Progenitor cell of endocrine pancreas (in vitro differentiated cells): Measurements from ENCODE around the gene SVOPL. TPM values are rescaled to one million over a fixed set of nuclear protein-coding genes. Genes with fewer than 3 reads are reported as not detected.

Source experiments
- DNase-seq: peaks from one replicate; pipeline ENCODE4 v3.0.0; 2021; ENCODE audit warnings: low spot score; ENCODE audit not compliant: unreplicated experiment
- H3K27ac Mint-ChIP-seq: 2 replicates; pipeline ENCODE4 v1.8.0; 2021; ENCODE audit warnings: mild to moderate bottlenecking, moderate library complexity, mixed read lengths
- H3K27me3 Mint-ChIP-seq: 2 replicates; pipeline ENCODE4 v1.8.0; 2021; ENCODE audit warnings: mixed read lengths
- H3K36me3 Mint-ChIP-seq: 2 replicates; pipeline ENCODE4 v1.8.0; 2022; ENCODE audit warnings: mixed read lengths; ENCODE audit not compliant: insufficient read depth
- H3K4me1 Mint-ChIP-seq: 2 replicates; pipeline ENCODE4 v1.8.0; 2021; ENCODE audit warnings: low read depth, mixed read lengths
- H3K4me3 Mint-ChIP-seq: 2 replicates; pipeline ENCODE4 v1.8.0; 2021; ENCODE audit warnings: low read depth, mild to moderate bottlenecking, moderate library complexity, mixed read lengths
- H3K9me3 Mint-ChIP-seq: 2 replicates; pipeline ENCODE4 v1.8.0; 2021; ENCODE audit warnings: low read depth, mixed read lengths
- CTCF ChIP-seq: fragments of 200-600 bp; sonication (generic); IDR thresholded peaks from one replicate; pipeline ENCODE4 v1.5.0; 2021; ENCODE audit warnings: antibody characterized with exemption, mild to moderate bottlenecking; ENCODE audit not compliant: unreplicated experiment
- total RNA-seq: library from RNA; stranded (reverse); gene quantifications from 2 replicates; pipeline ENCODE4 v1.2.1, GENCODE V29; 2021

Gene SVOPL
- total RNA-seq, 1 donor from 2014 or later: 1.4 TPM

- Mint-ChIP-seq H3K27ac (no peak overlapping the region), H3K27me3 (no peaks in the 10 kb centered on the region), H3K9me3 (peaks cover 8% of the 10 kb centered on the region), H3K4me1 (peaks cover 25% of the 10 kb centered on the region), H3K36me3 (peaks cover 1% of the 10 kb centered on the region), H3K4me3 (no peak overlapping the region)
- DNase-seq: no peak
- TF ChIP-seq CTCF: no peak
Observed at GRCh38 chr7:138669364-138669763, 31.8 kb downstream of the SVOPL start.

- DNase-seq: no peak
- H3K4me1 Mint-ChIP-seq: peaks cover 25% of the 10 kb centered on the region
- H3K27ac Mint-ChIP-seq: no peak overlapping the region
- H3K9me3 Mint-ChIP-seq: peaks cover 8% of the 10 kb centered on the region
- no peaks in the 10 kb centered on the region for H3K27me3 Mint-ChIP-seq
- no peak overlapping the region for H3K4me3 Mint-ChIP-seq
- no peak for TF ChIP-seq CTCF
- peaks cover 1% of the 10 kb centered on the region for H3K36me3 Mint-ChIP-seq
Observed at GRCh38 chr7:138668946-138669345, 32.2 kb downstream of the SVOPL start.

- H3K9me3 Mint-ChIP-seq: peaks cover 8% of the 10 kb centered on the region
- no peak overlapping the region for H3K4me3 Mint-ChIP-seq
- H3K4me1 Mint-ChIP-seq: peaks cover 32% of the 10 kb centered on the region
- H3K36me3 Mint-ChIP-seq: peaks cover 1% of the 10 kb centered on the region
- H3K27ac Mint-ChIP-seq: peak overlapping the region; percentile 80
- no peak for DNase-seq
- no peak for TF ChIP-seq CTCF
- H3K27me3 Mint-ChIP-seq: no peaks in the 10 kb centered on the region
Observed at GRCh38 chr7:138668229-138668596, 32.9 kb downstream of the SVOPL start.

GRCh38 chr7:138667535-138668228, 33.5 kb downstream of the SVOPL start:
- Mint-ChIP-seq H3K4me1 (peaks cover 36% of the 10 kb centered on the region), H3K27ac (peak overlapping the region; percentile 80), H3K9me3 (peaks cover 8% of the 10 kb centered on the region), H3K4me3 (no peak overlapping the region), H3K36me3 (peaks cover 1% of the 10 kb centered on the region), H3K27me3 (no peaks in the 10 kb centered on the region)
- no peak for TF ChIP-seq CTCF
- DNase-seq: no peak

GRCh38 chr7:138666385-138666784, 34.8 kb downstream of the SVOPL start:
- DNase-seq: no peak
- H3K36me3 Mint-ChIP-seq: peaks cover 1% of the 10 kb centered on the region
- TF ChIP-seq CTCF: no peak
- no peaks in the 10 kb centered on the region for H3K27me3 Mint-ChIP-seq
- peak overlapping the region; percentile 66 for H3K27ac Mint-ChIP-seq
- H3K4me3 Mint-ChIP-seq: peak overlapping the region; percentile 18
- peaks cover 49% of the 10 kb centered on the region for H3K4me1 Mint-ChIP-seq
- H3K9me3 Mint-ChIP-seq: peaks cover 8% of the 10 kb centered on the region
